GM21390 (cell line): ENCODE results near the gene ZNF791.
"Not testable (repeated sequence)": the region's sequence is repeated elsewhere in the genome, so short reads cannot be mapped to it uniquely, and the experiment has no call there.

ENCODE experiments used
- ATAC-seq: cut with Tn5 transposase; IDR thresholded peaks from one replicate; pipeline ENCODE4 v1.9.1; 2021; ENCODE audit not compliant: unreplicated experiment

The ZNF791 gene

DNA sequence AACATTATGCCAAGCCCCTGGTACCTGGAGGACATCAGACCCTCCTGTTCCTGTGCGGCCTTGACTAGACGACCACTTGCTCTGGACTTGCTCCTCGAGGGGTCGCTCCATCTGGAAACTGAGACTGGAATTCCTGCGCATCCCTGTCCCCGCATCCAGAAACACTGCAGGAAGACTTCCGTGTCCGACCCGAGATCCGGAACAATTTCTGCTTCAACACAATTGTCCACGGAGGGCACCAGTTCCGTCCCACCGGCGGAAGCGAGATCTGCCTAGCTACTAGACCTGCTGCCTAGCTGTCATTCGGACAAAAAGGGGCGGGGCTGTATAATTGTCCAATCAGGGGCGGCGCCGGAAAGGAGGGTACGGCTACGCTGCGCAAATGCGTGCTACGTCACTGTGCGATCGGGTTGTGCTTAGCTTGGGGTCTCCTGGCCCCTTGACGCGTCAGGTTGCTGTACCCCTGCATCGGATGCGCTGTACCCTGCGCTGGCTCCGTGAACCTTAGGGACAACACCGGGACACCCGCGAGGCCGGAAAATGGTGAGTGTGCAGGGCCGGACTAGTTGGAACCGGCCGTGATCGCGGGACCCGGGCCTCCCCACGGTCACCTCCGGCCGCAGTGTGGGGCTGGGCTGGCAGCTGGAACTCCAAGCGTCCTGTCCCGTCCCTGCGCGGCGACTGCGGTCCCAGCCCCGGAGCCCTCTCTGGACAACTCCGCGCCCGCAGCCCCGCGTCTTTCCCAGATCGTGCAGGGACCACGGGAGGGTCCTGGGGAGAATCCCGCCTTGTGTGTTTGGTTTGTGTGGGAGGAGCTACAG is at the start of gene ZNF791, which contains the start of gene ZNF490:
Gene ZNF791, plus strand, starts transcription at position 381 of the 821 bp plus-strand sequence. Its CDS starts 160 bp downstream, at position 541.
Gene ZNF490, minus strand, starts transcription at position 274 of the 821 bp plus-strand sequence. Its CDS starts 133 bp downstream, at position 141.
- peak; percentile 79 for ATAC-seq

DNA sequence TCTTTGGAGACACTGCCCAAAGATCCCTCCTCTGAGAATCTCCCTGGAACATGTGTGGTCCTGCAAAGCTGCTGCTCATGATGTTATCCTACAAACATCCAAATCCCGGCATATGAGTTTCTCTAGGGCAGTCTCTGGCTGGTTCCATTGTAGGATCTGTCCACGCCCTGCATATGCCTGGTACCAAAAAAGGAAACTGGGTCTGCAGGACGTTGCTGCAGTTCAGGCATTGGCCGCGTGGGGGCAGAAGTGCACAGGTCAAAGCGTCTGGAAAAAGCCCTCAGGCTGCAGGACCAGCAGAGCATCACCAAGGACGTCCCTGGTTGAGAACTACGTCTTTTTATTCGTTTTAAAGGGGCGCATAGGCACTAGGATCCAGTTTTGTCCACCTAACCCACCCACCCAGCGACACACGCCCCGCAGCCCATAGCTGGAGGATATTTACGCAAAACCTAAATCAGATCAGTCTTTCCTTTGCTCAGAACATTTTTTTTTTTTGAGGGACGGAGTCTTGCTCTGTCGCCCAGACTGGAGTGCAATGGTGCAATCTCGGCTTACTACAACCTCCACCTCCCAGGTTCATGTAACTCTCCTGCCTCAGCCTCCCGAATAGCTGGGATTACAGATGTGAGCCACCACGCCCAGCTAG is 46.6 kb upstream of the ZNF791 start:
- ATAC-seq: no peak

DNA sequence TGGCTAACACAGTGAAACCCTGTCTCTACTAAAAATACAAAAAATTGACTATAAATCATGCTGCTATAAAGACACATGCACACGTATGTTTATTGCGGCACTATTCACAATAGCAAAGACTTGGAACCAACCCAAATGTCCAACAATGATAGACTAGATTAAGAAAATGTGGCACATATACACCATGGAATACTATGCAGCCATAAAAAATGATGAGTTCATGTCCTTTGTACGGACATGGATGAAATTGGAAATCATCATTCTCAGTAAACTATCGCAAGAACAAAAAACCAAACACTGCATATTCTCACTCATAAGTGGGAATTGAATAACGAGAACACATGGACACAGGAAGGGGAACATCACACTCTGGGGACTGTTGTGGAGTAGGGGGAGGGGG is 44.3 kb upstream of the ZNF791 start:
- not testable (repeated sequence) for ATAC-seq

GRCh38 chr19:12567951-12568350 is 42.8 kb upstream of the ZNF791 start:
- no peak for ATAC-seq

DNA sequence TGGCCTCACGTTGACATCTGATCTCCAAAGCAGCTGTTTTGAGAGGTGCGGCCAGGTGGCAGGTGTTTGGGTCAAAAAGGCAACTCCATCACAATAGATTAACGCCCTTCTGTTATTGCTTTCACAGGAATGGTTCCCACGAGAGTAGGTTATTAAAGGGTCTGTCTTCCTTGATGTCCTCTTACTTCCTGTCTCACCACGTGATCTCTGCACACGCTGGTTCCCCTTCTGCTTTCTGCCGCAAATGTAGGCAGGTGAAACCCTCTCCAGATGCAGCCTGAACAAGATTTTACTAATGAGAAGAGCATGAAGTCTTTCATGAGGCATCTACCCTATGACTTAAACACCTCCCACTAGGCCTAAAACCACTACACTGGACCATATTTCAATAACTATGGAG is 36.7 kb upstream of the ZNF791 start:
- no peak for ATAC-seq

GRCh38 chr19:12578641-12579040 is 32.1 kb upstream of the ZNF791 start:
- ATAC-seq: no peak

DNA sequence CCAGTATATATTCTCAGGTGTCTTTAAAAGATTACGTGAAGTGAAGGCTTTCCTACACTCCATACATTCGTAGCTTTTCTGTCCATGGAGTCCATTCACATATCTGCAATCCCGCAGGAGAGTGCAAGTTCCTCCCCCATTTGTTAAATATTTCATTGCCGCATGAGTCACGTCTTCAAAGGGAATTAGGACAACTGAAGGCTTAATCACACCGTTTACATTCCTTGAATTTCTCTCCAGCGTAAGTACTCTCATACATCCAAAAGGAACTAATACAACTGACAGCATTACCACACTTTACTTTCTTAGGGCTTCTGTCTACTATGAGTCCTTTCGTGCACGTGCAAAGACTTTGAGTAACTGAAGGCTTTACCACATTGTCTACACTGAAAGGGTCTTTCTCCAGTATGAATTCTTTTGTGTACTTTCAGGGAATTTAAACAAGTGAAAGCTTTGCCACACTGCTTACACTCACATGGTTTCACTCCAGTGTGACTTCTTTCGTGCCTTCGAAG is 30.5 kb upstream of the ZNF791 start:
- no peak for ATAC-seq

DNA sequence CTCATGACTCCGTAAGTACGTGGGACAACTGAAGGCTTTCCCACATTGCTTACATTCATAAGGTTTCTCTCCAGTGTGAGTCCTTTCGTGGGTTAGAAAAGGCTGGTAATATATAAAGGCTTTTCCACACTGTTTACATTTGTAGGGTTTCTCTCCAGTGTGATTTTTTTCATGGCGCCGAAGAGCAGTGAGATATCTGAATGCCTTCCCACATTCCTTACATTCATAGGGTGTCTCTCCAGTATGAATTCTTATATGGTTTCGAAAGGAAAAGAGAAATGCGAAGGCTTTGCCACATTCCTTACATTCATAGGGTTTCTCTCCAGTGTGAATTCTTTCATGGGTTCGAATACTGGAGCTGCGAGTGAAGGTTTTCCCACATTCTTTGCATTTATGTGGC is 29.6 kb upstream of the ZNF791 start:
- ATAC-seq: no peak

DNA sequence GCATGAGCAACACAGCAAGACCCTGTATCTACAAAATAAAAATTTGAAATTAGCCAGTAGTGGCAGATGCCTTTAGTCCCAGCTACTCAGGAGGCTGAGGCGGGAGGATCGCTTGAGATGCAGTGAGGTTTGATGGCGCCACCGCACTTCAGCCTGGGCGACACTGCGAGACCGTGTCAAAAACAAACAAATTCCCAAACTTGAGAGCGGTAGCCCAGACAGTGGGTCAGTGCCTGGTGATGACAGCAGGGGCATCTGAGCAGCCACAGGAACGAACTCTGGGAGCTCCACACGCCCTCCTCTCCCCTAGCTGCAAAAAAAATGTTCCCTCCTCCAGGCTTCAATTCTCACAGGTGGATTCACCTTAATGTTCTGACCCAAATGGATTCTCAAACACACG is 14.2 kb upstream of the ZNF791 start:
- ATAC-seq: no peak

DNA sequence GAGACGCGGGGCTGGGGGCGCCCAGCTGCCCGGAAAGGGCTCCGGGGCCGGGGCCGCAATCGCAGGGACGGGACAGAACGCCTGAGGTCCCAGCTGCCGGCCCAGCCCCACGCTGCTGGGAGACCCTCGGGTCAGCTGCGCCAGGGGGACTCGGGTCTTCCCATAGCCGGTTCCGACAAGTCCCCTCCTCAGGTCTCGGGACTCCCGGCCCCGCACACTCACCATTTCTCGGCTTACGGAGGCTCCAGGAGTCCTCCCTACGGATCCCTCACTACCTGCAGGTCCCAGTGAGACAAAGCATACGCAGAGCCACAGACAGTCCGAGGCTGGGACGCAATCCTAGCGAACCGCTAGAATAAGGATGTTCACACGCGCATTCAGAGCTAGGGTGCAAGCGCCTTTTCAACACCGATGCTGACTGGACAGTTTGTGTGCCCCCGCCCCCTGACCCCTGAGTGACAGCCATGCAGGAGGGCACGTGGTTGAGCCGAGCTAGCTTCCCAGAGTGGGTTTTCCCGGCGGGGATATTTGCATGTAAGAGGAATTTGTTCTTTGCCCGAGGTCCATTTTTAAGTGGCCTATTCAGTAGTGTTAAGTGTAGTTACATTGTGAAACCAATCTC is 13.7 kb upstream of the ZNF791 start:
- ATAC-seq: no peak

DNA sequence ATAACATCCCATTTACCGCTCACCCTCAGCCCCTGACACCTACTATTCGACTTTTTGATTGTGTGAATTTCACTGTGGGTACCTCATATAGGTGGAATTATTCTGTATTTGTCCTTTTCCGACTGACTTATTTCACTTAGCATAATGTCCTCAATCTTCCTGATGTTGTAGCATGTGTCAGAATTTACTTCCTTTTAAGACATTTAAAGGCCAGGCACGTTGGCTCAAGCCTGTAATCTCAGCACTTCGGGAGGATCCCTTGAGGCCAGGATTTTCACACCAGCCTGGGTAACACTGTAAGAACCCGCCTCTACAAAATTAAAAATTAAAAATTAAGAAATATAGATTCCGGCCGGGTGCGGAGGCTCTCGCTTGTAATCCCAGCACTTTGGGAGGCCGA is 13.1 kb upstream of the ZNF791 start:
- ATAC-seq: no peak

DNA sequence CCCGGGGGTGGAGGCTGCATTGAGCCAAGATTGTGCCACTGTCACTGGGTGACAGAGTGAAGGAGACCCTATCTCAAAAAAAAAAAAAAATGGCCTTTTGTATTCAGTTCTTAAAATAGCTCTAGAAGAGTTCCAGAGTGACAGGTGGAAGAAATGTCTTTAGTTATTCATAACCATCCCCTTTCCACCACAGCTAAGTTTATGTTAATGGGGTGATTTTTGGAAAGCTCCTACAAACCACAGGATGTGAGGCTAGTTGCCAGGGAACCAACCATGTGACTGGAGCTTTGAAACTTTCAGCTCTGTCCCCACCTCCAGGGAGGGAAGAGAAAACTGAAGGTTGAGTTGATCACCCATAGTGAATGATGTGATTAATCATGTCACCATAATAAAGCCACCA is 7.0 kb upstream of the ZNF791 start:
- ATAC-seq: no peak

DNA sequence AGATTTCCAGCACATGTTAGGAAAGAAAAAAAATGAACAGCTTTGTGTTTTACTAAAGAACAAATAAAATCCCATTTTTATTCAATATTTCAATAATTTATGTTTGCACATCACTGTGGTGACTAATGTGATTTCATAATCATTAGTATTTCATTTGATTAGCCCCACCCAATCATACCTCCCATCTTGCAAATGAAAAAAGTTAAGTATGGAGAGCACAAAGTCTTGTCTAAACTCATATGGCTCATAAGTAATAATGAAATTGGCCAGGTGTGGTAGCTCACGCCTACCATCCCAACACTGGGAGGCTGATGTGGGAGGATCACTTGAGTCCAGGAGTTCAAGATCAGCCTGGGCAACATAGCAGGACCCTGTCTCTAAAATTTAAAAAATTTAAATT is 3.9 kb upstream of the ZNF791 start:
- no peak for ATAC-seq

GRCh38 chr19:12607631-12608030 is 3.1 kb upstream of the ZNF791 start:
- no peak for ATAC-seq

GRCh38 chr19:12611361-12611699 is 610 bp downstream of the ZNF791 start:
- no peak for ATAC-seq

DNA sequence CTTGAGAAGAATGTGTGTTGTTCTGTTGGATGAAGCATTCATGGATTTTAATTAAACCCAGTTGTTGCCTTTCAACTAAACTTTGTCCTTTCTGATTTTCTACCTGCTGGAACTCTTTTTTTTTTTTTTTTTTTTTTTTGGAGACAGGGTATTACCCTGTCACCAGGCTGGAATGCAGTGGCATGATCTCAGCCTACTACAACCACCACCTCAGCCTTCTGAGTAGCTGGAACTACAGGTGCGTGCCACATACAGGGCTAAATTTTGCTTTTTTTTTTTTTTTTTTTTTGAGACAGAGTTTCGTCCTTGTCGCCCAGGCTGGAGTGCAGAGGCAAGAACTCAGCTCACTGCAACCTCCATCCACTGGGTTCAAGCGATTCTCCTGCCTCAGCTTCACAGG is 6.9 kb downstream of the ZNF791 start:
- ATAC-seq: no peak

DNA sequence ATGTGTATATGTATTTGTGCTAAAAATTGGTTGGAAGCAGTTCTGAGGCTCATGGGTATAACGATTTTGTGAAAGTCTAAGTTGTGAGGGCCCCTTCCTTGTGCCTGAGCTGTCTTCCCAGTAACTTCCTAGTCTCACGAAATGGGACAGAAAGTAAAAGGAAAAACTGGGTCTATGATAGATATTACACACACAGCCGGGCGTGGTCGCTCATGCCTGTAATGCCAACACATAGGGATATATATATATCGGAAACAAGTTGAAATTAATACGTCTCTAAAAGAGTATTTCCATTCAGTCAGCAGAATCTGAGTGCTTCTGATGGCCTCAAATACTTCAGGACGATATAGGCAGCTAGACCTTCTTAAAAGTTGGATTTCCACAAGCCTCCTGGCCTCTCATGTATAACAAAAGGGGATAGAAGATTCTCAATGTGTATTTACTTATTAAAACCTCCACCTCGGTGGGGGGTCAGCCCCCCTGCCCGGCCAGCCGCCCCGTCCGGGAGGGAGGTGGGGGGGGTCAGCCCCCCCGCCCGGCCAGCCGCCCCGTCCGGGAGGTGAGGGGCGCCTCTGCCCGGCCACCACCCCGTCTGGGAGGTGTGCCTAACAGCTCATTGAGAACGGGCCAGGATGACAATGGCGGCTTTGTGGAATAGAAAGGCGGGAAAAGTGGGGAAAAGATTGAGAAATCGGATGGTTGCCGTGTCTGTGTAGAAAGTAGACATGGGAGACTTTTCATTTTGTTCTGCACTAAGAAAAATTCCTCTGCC is 10.7 kb downstream of the ZNF791 start:
- ATAC-seq: not testable (repeated sequence)

DNA sequence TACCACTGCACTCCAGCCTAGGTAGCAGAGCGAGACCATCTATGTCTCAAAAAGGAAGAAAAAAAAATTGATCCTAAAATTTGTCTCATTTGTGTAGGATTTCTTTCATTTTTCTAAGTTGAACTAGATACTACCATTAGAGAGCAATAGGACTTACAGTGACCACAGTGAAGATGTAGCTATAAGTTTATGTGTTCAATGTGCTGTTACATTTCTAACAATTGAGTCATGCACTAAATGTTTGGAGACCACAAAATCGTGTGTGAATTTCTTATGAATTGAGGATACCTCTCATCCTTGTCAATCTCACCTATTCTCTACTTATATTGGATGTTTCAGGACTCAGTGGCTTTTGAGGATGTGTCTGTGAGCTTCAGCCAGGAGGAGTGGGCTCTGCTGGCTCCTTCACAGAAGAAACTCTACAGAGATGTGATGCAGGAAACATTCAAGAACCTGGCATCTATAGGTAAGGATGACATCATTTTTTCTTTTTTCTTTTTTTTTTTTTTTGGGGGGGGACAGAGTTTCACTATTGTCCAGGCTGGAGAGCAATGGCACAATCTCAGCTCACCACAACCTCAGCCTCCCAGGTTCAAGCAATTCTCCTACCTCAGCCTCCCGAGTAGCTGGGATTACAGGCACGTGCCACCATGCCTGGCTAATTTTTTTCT is 12.8 kb downstream of the ZNF791 start:
- ATAC-seq: no peak

GRCh38 chr19:12626958-12627357 is 16.2 kb downstream of the ZNF791 start:
- ATAC-seq: no peak
